Retinal pigment epithelial cell (primary cell): Measurements from ENCODE around the gene PDE3A.
A peak's percentile ranks its signal among the peaks of the same experiment; 100 is the strongest.

Experiments
- DNase-seq: peaks from one replicate; pipeline ENCODE4 v3.0.0-alpha.2; 2010; ENCODE audit warnings: low read depth
- H3K4me3 ChIP-seq: 2 replicates; pipeline ENCODE4 v1.5.1; 2011; ENCODE audit warnings: mild to moderate bottlenecking, low read length, control low read depth, moderate library complexity
- CTCF ChIP-seq: conservative IDR thresholded peaks from 2 replicates; pipeline ENCODE4 v1.5.1; 2011; ENCODE audit warnings: low read depth, low read length, control low read depth, inconsistent platforms

Gene PDE3A

GRCh38 chr12:20524113-20524512 lies 155.8 kb downstream of the PDE3A start:
- DNase-seq, result no peak
- TF ChIP-seq CTCF, result no peak
- no peak overlapping the region for H3K4me3 ChIP-seq

- H3K4me3 ChIP-seq, result no peak overlapping the region
- no peak for DNase-seq
- no peak for TF ChIP-seq CTCF
These were observed 156.8 kb downstream of the PDE3A start for GRCh38 chr12:20525064-20525610.

GRCh38 chr12:20527417-20528163 lies 159.3 kb downstream of the PDE3A start:
- TF ChIP-seq CTCF, result no peak
- no peak overlapping the region for H3K4me3 ChIP-seq
- peak; percentile 36 for DNase-seq

- TF ChIP-seq CTCF, result no peak
- H3K4me3 ChIP-seq, result no peak overlapping the region
- no peak for DNase-seq
These were observed 159.9 kb downstream of the PDE3A start for GRCh38 chr12:20528208-20528607.

- H3K4me3 ChIP-seq, result no peak overlapping the region
- no peak for TF ChIP-seq CTCF
- DNase-seq, result no peak
These were observed 177.9 kb downstream of the PDE3A start for GRCh38 chr12:20546267-20546666.

- DNase-seq, result no peak
- no peak overlapping the region for H3K4me3 ChIP-seq
- no peak for TF ChIP-seq CTCF
These were observed 179.7 kb downstream of the PDE3A start for GRCh38 chr12:20547816-20548575.
